Stimulated activated CD8-positive, alpha-beta memory T cell treated with anti-CD3 and anti-CD28 coated beads, Interleukin-12 subunit alpha, Interleukin-12 subunit beta, amount 100 ng/mL, for 24 hours (primary cell): ENCODE data around the gene WWOX.

Experiments used
- DNase-seq: peaks from one replicate; pipeline ENCODE4 v3.0.0-alpha.2; 2020; ENCODE audit errors: extremely low read depth

The WWOX gene

DNA sequence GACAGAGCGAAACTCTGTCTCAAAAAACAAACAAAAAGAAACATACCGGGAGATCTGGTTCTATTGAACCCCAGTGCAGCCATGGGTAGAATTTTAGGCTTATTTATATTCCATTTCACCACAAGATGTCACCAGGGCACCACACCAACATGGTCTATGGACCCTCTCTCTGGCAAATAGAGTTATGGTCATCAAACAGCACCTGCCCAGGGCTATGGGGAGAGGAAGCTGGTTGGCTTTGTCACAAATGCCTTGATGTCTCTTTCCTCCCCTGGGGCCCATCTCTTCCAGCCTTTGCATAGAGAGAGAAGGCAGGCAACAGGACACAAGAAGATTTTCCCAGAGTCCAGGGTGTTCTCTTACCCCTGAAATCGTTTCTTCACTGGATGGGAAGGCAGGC, 128.4 kb downstream of the WWOX start:
- DNase-seq = no peak

DNA sequence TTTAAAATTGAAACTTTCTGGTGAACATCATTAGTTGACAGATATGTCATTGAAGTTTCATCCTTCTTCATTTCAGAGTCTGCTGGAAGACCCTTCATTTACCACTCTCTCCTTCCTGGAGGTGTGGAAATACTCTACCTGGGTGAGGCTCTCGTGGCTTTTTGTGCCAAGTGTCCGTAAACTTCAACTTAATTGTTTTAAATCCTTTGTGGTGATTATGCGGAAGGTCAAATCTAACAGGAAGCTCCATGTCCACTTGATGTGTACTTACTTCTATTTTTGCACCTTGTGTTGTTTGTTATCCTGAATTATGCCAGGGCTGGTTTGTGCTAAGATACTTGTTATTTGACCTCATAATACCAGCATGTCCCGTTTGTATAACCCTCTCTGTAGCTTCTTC, 129.2 kb downstream of the WWOX start:
- no peak for DNase-seq

DNA sequence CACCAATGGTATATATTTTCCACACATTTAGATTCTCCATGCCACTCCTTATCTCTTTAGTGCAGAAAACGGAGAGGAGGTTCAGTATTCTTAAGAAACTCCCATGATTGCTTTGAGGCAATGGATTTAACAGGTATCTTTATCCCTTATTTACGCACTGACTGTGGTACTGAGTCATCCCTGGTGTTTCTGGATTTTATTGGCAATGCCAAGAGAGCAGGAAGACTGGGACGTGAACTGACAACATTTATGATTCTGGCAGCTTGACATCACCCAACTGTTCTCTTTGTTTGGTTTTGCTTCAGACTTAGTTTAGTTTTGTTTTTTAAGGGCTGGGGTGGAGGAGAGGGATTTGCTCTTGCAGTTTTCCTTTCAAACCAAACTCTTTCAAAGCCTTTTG, 131.4 kb downstream of the WWOX start:
- DNase-seq = no peak

DNA sequence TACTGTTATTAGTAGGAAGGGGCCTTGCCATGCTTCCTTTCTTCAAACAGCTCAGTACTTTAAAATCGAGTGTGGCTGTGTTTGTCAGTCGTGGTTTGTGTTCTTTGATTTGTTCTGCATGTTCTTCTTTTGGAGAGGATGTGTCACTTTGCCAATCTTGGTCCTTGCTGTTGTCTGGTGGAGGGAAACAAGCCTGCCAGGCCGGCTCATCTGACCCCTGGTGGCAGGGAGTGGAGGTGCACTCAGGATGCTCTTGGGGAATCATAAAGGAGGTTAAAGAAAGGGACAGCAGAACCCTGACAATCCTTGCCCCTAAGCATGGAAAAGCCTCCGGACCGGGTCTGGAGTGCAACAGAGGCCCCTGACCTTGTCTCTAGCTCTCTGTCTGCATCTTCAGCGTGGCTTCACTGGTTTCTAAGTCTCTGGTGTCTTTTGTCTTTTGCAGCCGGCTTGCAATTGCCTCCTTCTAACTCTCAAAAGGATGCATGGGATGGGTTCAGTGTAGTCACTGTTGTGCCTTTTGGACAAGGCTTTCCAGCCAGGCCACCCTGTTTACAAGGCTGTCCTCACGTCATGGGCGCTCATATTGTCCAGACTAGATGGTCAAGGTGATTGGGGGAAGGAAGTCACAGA, 135.8 kb downstream of the WWOX start:
- peak; percentile 27 for DNase-seq

DNA sequence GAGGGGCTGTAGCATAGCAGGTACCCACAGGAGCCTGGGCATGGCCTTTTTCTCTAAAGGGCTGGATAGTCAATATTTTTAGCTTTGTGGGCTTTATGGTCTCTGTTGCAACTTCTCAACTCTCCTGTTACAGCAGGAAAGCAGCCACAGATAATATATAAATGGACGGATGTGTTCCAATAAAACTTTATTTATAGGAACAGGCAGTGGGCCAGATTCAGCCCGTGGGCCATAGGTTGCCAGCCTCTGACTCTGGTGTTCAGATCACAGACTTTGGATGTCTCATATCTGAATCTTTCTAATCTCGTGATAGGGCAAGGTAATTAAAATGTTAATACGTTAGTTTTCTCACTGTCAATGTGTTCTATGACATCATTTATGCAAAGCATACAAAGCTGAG, 136.4 kb downstream of the WWOX start:
- DNase-seq = no peak

DNA sequence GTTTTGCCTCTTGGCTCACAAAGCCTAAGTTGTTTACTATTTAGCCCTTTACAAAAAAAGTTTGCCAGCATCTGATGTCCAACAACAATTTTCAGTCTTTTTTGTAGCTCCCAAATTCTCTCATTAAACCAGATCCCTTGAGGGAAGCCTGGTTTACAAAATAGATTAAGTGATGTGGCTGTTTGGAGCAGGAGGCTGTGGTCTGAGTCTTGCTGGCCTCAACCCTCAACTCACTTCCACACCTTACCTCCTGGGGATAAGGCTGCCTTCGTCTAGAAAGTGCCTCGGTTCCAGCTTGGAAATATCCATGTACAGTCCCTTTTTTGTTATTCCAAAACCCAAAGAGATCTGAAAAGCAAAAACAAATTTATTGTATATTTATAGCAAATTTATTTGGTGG, 138.4 kb downstream of the WWOX start:
- no peak for DNase-seq

DNA sequence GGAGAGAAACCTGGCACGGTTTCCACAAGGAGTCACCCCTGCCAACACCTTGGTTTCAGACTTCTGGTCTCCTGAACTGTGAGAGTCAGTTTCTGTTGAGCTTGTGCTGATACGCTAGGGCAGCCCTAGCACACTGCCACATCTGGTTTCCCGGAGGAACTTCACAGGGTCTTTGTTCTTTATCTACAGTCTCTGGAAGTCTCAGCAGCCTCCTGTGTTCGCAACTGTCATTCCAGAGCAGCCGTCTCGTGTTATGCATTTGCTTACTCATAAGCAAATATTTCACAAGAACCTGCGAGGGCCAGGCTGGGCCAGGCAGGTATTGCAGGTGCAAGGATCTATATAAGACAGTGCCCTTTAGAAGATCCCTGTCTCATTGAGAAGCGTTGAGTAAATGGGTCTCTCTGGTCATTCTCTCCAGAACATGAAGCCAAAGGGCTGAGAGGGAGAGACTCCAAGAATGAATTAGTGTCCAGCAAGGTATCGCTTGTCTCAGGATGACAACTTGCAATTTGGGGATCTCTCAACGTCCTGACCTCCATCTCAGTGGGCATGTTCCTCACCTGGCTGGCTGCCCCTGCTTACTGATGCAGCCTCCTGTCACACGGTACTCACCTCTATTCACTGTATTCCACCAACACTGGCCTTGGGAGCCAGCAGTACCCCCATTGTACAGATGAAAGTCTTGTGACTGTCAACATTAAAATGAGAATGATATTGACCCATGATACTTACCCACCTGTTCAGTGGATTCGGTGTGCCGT, 141.2 kb downstream of the WWOX start:
- no peak for DNase-seq

DNA sequence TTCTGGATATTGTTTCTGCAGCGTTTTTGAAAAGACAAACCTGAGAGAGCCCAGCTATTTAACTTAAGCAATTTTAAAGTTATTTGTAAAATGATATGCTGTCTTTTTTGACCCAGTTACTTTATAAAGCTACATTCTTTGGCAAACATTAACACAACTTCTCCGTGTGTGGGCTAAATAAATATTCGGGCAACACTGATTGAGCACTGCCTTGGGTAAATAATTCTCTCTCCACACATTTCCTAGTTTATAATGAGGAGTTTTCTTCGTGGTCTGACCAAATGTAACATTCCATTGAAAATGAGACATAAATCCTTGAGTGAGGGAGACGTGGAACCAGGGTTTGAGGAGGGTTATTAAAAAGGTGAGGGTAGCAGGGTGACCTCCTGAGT, 142.8 kb downstream of the WWOX start:
- no peak for DNase-seq

DNA sequence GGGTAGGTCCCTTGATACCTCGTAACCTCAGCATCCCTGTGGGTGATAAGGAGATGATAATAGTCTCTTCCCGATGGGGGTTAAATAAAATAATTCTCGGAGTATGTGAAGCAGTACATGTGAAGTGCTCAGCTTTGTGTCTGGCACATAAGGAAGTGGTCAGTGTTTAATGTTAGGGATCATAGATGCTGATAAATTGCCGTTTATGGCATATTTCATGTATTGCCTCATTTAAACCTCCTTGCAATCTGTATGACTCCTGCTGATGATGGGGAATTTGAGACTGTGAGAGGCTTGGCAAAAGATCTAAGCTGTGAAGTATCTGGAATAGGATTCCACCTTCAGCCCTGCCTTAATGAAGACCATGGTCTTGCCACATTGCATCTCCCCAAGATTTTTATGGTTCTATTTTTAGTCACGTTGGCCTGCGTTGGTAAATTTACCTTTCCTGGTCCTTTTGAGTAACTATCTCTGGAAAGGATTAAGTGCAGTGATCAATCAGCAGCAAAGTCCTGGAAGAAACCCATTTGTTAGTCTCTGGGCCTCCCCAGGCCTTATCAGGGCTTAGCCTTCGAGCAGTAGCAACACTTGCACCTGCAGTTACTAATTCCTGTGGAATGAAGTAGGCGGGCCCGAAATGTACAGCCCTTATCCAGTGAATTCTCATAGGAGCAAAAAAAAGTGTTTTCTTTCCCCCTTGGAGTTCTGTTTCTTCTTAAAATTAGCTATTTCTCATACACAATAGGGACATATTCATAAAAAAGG, 144.9 kb downstream of the WWOX start:
- DNase-seq = no peak

DNA sequence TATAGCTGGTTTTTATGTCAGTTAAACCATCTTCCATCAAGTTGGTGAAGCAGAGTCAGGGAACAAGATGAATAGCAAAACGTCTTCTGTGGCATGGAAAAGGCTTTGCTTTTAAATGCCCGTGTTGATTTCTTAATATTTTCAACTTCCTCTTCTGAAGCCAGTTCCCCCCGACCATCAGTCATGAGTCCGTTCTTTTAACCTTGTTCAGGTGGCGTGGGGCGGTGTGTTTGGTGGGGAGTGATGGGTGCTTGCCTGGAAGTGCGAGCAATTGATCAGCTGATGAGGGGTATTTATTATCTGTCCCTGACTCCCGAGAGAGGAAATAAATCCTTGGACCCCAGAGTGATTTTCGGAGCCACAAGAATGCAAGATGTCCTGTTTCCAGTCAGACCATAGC, 147.1 kb downstream of the WWOX start:
- DNase-seq = no peak

DNA sequence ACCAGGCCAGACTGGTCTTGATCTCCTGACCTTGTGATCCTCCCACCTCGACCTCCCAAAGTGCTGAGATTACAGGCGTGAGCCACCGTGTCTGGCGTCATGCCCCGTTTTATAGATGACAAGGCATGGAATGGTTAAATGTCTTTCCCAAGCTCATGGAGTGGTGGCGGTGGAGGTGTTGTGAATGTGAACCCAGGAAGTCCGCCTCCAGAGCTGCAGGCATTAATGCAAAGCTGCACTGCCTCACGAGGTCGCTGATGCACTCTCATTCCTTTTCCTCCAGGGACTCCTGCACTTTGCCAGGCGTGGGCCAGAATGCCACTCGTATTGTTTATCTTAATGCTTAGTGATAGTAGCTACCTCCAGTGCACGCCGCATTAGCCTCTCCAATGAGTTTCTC, 149.6 kb downstream of the WWOX start:
- DNase-seq = no peak

DNA sequence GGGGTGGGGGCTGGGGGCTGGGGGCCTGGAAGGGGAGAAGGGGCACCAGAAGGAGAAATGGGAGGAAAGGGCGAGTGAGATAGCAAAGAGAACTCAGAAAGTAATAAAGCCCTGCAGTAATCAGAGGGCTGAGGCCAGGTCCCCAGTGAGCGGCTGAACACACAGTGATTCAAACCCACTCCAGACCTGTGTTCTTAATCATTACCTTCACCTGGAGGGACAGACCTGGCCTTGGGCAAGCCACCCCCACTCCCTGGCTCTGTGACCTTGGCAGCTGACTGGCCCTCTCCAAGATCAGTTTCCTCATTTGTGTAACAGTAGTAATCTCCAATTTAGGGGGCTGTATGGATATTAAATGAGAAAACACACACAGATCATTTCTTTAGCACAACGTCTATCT, 150.4 kb downstream of the WWOX start:
- DNase-seq = no peak

DNA sequence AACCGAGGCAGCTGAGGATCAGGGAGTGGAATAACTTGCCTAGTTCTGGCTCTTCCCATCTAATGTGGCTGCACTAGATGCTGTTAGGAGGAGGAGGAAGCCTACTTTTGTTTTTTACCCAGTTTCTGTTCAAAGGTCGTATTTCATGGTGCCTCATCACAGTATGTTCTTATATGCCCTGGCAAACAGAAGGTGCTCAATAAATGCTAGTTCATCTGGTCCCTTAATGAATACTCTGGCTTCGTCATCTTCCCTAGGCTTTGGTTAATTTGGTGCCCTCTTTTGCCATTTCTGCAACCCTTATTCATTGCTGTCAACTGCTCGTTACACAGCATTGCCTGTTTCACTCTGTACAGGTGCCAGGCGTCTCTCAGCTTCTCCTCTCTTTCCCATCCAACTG, 151.7 kb downstream of the WWOX start:
- no peak for DNase-seq

DNA sequence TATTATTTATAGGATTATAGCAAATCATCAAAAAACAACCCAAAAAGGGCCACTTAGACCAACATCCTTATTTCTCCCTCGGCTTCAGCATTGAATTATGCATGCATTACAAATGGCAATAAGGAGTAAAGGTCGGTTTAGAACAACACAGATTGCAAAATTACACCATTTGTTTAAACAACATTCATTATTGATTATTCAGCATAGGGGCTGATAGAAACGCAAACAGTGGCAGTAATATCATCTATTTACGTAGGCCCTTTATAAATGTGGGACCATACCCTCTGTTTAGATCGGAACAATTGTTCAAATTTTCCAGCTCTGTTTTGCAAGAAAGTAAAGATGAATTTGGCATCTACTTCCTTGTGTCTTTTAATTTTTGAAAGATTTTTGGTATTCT, 153.3 kb downstream of the WWOX start:
- DNase-seq = no peak

DNA sequence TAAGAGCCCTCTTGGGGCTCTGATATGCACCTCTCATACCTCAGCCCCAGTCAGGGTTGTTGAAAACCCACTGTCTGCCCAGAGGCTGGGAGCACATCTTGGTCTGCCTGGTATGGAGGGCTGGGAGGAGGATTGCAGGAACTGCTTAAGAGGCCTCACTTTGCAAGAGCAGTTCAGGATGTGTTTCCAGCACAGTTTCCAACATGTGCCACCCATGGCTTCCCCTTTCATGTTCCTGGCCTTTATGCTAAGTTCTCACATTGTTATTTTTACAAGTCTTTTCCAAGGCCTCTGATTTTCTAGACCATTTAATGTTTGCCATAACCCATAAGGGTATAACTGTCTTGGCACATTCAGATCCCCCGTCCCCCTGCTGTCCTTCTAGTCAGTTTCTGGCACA, 155.4 kb downstream of the WWOX start:
- no peak for DNase-seq

DNA sequence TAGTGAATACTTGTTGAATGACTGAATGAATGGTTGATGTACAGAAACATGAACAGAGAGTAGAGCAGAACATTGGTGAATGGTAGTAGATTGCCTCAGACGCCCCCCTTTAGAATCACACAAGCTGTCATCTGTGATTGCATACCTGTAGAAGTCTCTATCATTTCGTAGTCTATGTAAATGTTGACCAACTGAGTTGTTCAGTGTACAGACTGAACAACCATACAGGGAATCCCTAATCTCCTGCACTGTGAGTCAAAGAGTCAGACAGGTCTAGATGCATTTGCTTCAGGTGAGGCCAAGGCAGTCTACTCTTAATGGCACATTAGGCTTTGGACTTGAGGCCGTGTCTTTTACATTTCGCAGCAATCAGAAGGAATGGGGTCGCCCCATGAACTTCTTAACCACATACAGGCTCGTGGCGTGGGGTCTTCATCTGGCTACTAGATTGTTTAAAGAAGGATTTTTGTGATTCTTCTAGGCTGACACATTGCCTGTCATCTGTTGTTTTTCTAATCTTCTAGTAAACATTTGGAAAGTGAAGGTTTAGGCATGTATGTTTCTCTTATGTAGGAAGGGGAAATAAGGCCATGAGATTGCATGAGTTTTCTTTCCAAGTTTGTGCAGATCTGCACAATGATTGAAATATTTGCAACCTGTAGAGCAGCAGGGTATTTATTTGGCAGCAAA, 157.4 kb downstream of the WWOX start:
- no peak for DNase-seq

DNA sequence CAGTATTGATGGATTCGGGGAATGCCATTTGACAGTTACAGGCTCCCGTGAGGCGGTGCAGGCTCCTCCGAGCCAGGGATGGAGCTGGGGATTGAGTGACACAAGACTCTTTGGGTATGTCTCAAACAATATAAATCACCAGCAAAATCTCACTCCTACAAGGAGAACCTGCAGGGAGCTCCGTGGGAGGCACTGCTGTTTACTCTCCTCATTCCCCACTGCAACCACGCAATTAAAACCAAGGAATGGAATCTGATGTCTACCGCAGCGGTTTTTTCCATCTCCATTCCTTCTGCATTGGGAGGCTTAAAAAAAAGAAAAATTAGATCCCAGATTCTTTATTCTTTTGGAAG, 157.9 kb downstream of the WWOX start:
- DNase-seq = no peak

DNA sequence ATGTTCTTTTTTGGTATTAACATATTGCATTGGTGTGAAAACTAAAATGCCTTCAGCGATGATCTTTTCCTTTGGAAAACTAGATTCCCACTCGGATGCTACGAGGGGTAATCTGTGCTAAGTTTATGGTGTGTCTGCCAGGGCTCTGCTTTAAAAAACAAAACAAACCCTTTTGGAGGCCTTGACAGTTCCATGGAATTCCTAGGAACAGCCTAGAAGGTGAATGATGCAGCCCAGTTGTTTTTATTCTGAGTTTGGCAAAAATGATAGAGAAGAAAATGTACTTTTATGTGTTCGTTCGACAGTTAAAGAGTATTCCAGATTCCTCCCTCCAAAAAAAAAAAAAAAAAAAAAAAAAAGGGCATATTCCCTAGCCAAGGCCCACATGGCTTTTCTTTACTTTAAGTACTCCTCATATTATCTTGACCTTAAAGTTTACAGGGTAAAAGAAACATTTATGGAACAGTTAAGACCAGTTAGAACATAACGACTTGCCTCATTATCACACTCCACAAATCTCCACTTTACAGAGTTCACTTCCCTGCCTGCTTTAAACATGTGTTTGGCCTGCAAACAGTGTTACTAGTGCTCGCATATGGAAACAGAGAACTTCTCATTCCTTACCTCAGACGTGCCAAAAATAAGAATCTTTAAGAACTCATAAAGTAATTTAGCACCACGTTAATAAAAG, 159.1 kb downstream of the WWOX start:
- no peak for DNase-seq

DNA sequence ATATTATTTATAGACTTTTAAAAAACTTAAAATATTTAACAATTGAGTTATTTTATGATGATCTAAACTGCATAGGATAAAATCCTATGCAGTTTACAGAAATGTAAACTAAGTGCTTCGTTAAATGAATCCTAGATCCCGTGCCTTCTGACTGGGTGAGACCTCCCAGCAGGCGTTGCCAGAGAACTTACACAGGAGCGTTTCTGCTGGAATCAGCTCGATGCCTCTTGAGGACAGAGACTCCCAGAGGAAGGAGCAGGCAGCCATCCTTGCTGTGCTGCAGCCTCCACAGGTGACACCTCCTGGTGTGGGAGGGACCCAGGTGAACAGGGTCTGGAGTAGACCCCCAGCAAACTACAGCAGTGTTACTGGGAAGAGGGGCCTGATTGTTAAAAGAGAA, 160.4 kb downstream of the WWOX start:
- DNase-seq = no peak

DNA sequence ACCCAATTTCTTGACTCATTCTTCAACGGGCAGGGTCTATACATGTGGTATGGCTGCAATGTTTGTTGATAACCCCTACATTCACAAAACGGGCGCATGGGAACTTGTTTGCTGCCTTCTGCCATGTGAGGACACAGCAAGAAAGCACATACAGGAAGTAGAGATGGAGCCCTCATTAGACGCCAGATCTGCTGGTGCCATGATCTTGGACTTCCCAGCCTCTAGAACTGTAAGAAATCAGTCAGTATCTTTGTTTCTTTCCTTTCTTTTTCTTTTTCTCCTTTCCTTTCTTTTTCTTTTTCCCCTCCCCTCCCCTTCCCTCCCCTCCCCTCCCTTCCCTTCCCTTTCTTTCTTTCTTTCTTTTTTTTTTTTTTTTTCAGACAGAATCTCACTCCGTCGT, 165.2 kb downstream of the WWOX start:
- no peak for DNase-seq

DNA sequence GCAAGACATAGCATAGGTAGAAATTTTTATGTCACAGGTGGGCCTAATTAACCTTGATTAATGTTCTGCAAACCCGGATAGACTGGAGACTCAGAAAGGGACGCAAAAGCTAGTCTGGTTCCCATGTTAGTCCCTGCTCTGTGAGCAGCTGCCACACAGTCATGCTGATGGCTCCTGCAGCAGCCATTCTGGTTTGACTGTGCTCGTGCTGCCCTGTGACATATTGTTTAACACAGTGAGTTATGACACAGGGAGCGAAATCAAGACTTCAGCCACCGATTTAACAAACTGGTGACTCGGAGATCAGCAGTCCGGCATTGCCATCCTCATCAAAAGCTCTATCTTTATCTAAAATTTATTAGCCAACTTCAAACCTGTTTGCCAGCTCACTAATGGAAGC, 169.8 kb downstream of the WWOX start:
- DNase-seq = no peak

DNA sequence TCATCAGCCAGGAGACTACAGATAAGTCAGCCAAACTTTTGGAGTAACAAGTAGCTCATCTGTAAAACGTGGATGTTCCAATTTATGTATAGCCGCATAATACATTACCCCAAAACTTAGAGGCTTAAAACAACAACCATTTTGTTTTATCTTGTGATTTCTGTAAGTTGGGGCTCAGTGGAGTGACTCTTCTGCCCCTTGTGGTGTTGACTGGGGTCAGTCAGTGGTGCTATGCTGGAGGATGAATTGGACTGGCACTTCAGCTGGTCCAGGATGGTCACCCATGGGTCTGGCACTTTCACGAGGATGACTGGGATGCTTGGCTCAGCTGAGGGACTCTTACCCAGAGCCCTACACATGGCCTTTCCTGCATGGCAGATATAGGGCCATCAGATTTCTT, 172.5 kb downstream of the WWOX start:
- no peak for DNase-seq
